ENCODE measurements around the gene LMO7. TPM values are rescaled to one million over a fixed set of nuclear protein-coding genes. Genes with fewer than 3 reads are reported as not detected.

LMO7 gene
- total and polyA plus RNA-seq, 4 donors = 10.8 to 32.0 (median 20.3) TPM

GRCh38 chr13:75811361-75811760 lies 175.2 kb downstream of the LMO7 start:
- Histone ChIP-seq H3K27me3 (ENCODE audit: control insufficient read depth, insufficient read depth, low read length) (no peaks in the 10 kb centered on the region), H3K27ac (ENCODE audit: low read depth, low read length) (no peak overlapping the region), H3K4me3 (ENCODE audit: low read depth, low read length) (no peak overlapping the region), H3K9me3 (ENCODE audit: control insufficient read depth, insufficient read depth, low read length) (no peaks in the 10 kb centered on the region), H3K4me1 (ENCODE audit: control insufficient read depth, insufficient read depth, low read length) (no peaks in the 10 kb centered on the region), H3K36me3 (ENCODE audit: control insufficient read depth, insufficient read depth, low read length) (no peaks in the 10 kb centered on the region)
- DNase-seq (ENCODE audit: low read depth in 4 of 6, low spot score in 6 of 6) = peak in 1 of 6 donors; percentile 67
- WGBS (ENCODE audit: insufficient coverage) = 77% methylated on average over 4 of the region's 5 CpGs

- H3K36me3 ChIP-seq (ENCODE audit: control insufficient read depth, insufficient read depth, low read length) = no peaks in the 10 kb centered on the region
- H3K27me3 ChIP-seq (ENCODE audit: control insufficient read depth, insufficient read depth, low read length) = no peaks in the 10 kb centered on the region
- WGBS (ENCODE audit: insufficient coverage) = no CpG with 5 or more reads among the region's 1 CpG
- no peak overlapping the region for H3K27ac ChIP-seq (ENCODE audit: low read depth, low read length)
- no peak for DNase-seq (ENCODE audit: low read depth in 4 of 6, low spot score in 6 of 6)
- no peak overlapping the region for H3K4me3 ChIP-seq (ENCODE audit: low read depth, low read length)
- H3K9me3 ChIP-seq (ENCODE audit: control insufficient read depth, insufficient read depth, low read length) = no peaks in the 10 kb centered on the region
- no peaks in the 10 kb centered on the region for H3K4me1 ChIP-seq (ENCODE audit: control insufficient read depth, insufficient read depth, low read length)
Measured at GRCh38 chr13:75811841-75812240, 175.7 kb downstream of the LMO7 start.

- WGBS (ENCODE audit: insufficient coverage) = 92% methylated on average over 3 of the region's 6 CpGs
- no peak overlapping the region for H3K4me3 ChIP-seq (ENCODE audit: low read depth, low read length)
Measured at GRCh38 chr13:75812751-75813181, 176.6 kb downstream of the LMO7 start.

GRCh38 chr13:75813323-75813722 lies 177.2 kb downstream of the LMO7 start:
- H3K27ac ChIP-seq (ENCODE audit: low read depth, low read length) = no peak overlapping the region
- no peak for DNase-seq (ENCODE audit: low read depth in 4 of 6, low spot score in 6 of 6)

More at GRCh38 chr13:75812751-75813181, 176.6 kb downstream of the LMO7 start:
- no peaks in the 10 kb centered on the region for H3K36me3 ChIP-seq (ENCODE audit: control insufficient read depth, insufficient read depth, low read length)
- peak in 1 of 6 donors; percentile 79 for DNase-seq (ENCODE audit: low read depth in 4 of 6, low spot score in 6 of 6)
- no peaks in the 10 kb centered on the region for H3K9me3 ChIP-seq (ENCODE audit: control insufficient read depth, insufficient read depth, low read length)
- H3K27me3 ChIP-seq (ENCODE audit: control insufficient read depth, insufficient read depth, low read length) = no peaks in the 10 kb centered on the region
- no peaks in the 10 kb centered on the region for H3K4me1 ChIP-seq (ENCODE audit: control insufficient read depth, insufficient read depth, low read length)
- H3K27ac ChIP-seq (ENCODE audit: low read depth, low read length) = no peak overlapping the region

GRCh38 chr13:75818179-75818967 lies 182.2 kb downstream of the LMO7 start:
- no peaks in the 10 kb centered on the region for H3K27me3 ChIP-seq (ENCODE audit: control insufficient read depth, insufficient read depth, low read length)
- no CpG with 5 or more reads among the region's 9 CpGs for WGBS (ENCODE audit: insufficient coverage)

More at GRCh38 chr13:75813323-75813722, 177.2 kb downstream of the LMO7 start:
- no peaks in the 10 kb centered on the region for H3K9me3 ChIP-seq (ENCODE audit: control insufficient read depth, insufficient read depth, low read length)
- H3K27me3 ChIP-seq (ENCODE audit: control insufficient read depth, insufficient read depth, low read length) = no peaks in the 10 kb centered on the region
- no CpG with 5 or more reads among the region's 3 CpGs for WGBS (ENCODE audit: insufficient coverage)
- no peaks in the 10 kb centered on the region for H3K4me1 ChIP-seq (ENCODE audit: control insufficient read depth, insufficient read depth, low read length)
- H3K4me3 ChIP-seq (ENCODE audit: low read depth, low read length) = no peak overlapping the region
- H3K36me3 ChIP-seq (ENCODE audit: control insufficient read depth, insufficient read depth, low read length) = no peaks in the 10 kb centered on the region

GRCh38 chr13:75818968-75819225 lies 182.8 kb downstream of the LMO7 start:
- WGBS (ENCODE audit: insufficient coverage) = 100% methylated on average over 2 of the region's 5 CpGs
- Histone ChIP-seq H3K9me3 (ENCODE audit: control insufficient read depth, insufficient read depth, low read length) (no peaks in the 10 kb centered on the region), H3K27me3 (ENCODE audit: control insufficient read depth, insufficient read depth, low read length) (no peaks in the 10 kb centered on the region), H3K4me3 (ENCODE audit: low read depth, low read length) (no peak overlapping the region), H3K27ac (ENCODE audit: low read depth, low read length) (no peak overlapping the region), H3K4me1 (ENCODE audit: control insufficient read depth, insufficient read depth, low read length) (no peaks in the 10 kb centered on the region), H3K36me3 (ENCODE audit: control insufficient read depth, insufficient read depth, low read length) (no peaks in the 10 kb centered on the region)
- no peak for DNase-seq (ENCODE audit: low read depth in 4 of 6, low spot score in 6 of 6)

More at GRCh38 chr13:75818179-75818967, 182.2 kb downstream of the LMO7 start:
- Histone ChIP-seq H3K27ac (ENCODE audit: low read depth, low read length) (no peak overlapping the region), H3K4me1 (ENCODE audit: control insufficient read depth, insufficient read depth, low read length) (no peaks in the 10 kb centered on the region), H3K36me3 (ENCODE audit: control insufficient read depth, insufficient read depth, low read length) (no peaks in the 10 kb centered on the region), H3K4me3 (ENCODE audit: low read depth, low read length) (no peak overlapping the region), H3K9me3 (ENCODE audit: control insufficient read depth, insufficient read depth, low read length) (no peaks in the 10 kb centered on the region)
- no peak for DNase-seq (ENCODE audit: low read depth in 4 of 6, low spot score in 6 of 6)

GRCh38 chr13:75825161-75825560 lies 189.0 kb downstream of the LMO7 start:
- Histone ChIP-seq H3K36me3 (ENCODE audit: control insufficient read depth, insufficient read depth, low read length) (no peaks in the 10 kb centered on the region), H3K4me1 (ENCODE audit: control insufficient read depth, insufficient read depth, low read length) (no peaks in the 10 kb centered on the region)
- WGBS (ENCODE audit: insufficient coverage) = no CpG with 5 or more reads among the region's 4 CpGs

GRCh38 chr13:75825594-75825993 lies 189.5 kb downstream of the LMO7 start:
- Histone ChIP-seq H3K36me3 (ENCODE audit: control insufficient read depth, insufficient read depth, low read length) (no peaks in the 10 kb centered on the region), H3K27me3 (ENCODE audit: control insufficient read depth, insufficient read depth, low read length) (no peaks in the 10 kb centered on the region), H3K4me3 (ENCODE audit: low read depth, low read length) (no peak overlapping the region), H3K9me3 (ENCODE audit: control insufficient read depth, insufficient read depth, low read length) (no peaks in the 10 kb centered on the region), H3K27ac (ENCODE audit: low read depth, low read length) (no peak overlapping the region), H3K4me1 (ENCODE audit: control insufficient read depth, insufficient read depth, low read length) (no peaks in the 10 kb centered on the region)
- WGBS (ENCODE audit: insufficient coverage) = 100% methylated on average over 1 of the region's 2 CpGs
- no peak for DNase-seq (ENCODE audit: low read depth in 4 of 6, low spot score in 6 of 6)

More at GRCh38 chr13:75825161-75825560, 189.0 kb downstream of the LMO7 start:
- no peaks in the 10 kb centered on the region for H3K9me3 ChIP-seq (ENCODE audit: control insufficient read depth, insufficient read depth, low read length)
- no peak for DNase-seq (ENCODE audit: low read depth in 4 of 6, low spot score in 6 of 6)
- H3K27me3 ChIP-seq (ENCODE audit: control insufficient read depth, insufficient read depth, low read length) = no peaks in the 10 kb centered on the region
- no peak overlapping the region for H3K4me3 ChIP-seq (ENCODE audit: low read depth, low read length)
- no peak overlapping the region for H3K27ac ChIP-seq (ENCODE audit: low read depth, low read length)

- DNase-seq (ENCODE audit: low read depth in 4 of 6, low spot score in 6 of 6) = no peak
- H3K4me3 ChIP-seq (ENCODE audit: low read depth, low read length) = no peak overlapping the region
- WGBS (ENCODE audit: insufficient coverage) = 96% methylated on average over 3 of the region's 5 CpGs
- H3K27ac ChIP-seq (ENCODE audit: low read depth, low read length) = no peak overlapping the region
- no peaks in the 10 kb centered on the region for H3K27me3 ChIP-seq (ENCODE audit: control insufficient read depth, insufficient read depth, low read length)
- no peaks in the 10 kb centered on the region for H3K36me3 ChIP-seq (ENCODE audit: control insufficient read depth, insufficient read depth, low read length)
- H3K9me3 ChIP-seq (ENCODE audit: control insufficient read depth, insufficient read depth, low read length) = no peaks in the 10 kb centered on the region
- no peaks in the 10 kb centered on the region for H3K4me1 ChIP-seq (ENCODE audit: control insufficient read depth, insufficient read depth, low read length)
Measured at GRCh38 chr13:75826391-75826790, 190.3 kb downstream of the LMO7 start.

GRCh38 chr13:75829830-75830229 lies 193.7 kb downstream of the LMO7 start:
- DNase-seq (ENCODE audit: low read depth in 4 of 6, low spot score in 6 of 6) = no peak
- H3K4me1 ChIP-seq (ENCODE audit: control insufficient read depth, insufficient read depth, low read length) = no peaks in the 10 kb centered on the region
- H3K36me3 ChIP-seq (ENCODE audit: control insufficient read depth, insufficient read depth, low read length) = no peaks in the 10 kb centered on the region
- H3K27ac ChIP-seq (ENCODE audit: low read depth, low read length) = no peak overlapping the region
- 100% methylated on average over 1 of the region's 1 CpG for WGBS (ENCODE audit: insufficient coverage)
- H3K27me3 ChIP-seq (ENCODE audit: control insufficient read depth, insufficient read depth, low read length) = no peaks in the 10 kb centered on the region
- H3K4me3 ChIP-seq (ENCODE audit: low read depth, low read length) = no peak overlapping the region
- H3K9me3 ChIP-seq (ENCODE audit: control insufficient read depth, insufficient read depth, low read length) = no peaks in the 10 kb centered on the region
